DND-41 (cell line): Measurements from ENCODE around the gene STEAP1B.
"Not testable (repeated sequence)": the region's sequence is repeated elsewhere in the genome, so short reads cannot be mapped to it uniquely, and the experiment has no call there.

Source experiments
- ATAC-seq: fragments of 200-7000 bp; cut with Tn5 transposase; 3 replicates; pipeline ENCODE4 v1.9.1; 2021; ENCODE audit warnings: low read depth; ENCODE audit not compliant: insufficient read depth
- DNase-seq: peaks from one replicate; pipeline ENCODE4 v3.0.0-alpha.2; 2020
- H2AFZ ChIP-seq: 2 replicates; pipeline ENCODE4 v1.6.0; 2012; ENCODE audit warnings: low read depth, low read length
- H3K27ac ChIP-seq: 2 replicates; pipeline ENCODE4 v1.5.1; 2012; ENCODE audit warnings: low read length, inconsistent platforms
- H3K27me3 ChIP-seq: fragments of 200-600 bp; sonication (generic); 2 replicates; pipeline ENCODE4 v1.6.0; 2012; ENCODE audit warnings: low read length, mild to moderate bottlenecking, inconsistent platforms; ENCODE audit not compliant: insufficient read depth, poor library complexity
- H3K36me3 ChIP-seq: 2 replicates; pipeline ENCODE4 v1.5.1; 2012; ENCODE audit warnings: low read length, inconsistent platforms; ENCODE audit not compliant: insufficient read depth
- H3K4me1 ChIP-seq: 2 replicates; pipeline ENCODE4 v1.5.1; 2012; ENCODE audit warnings: mild to moderate bottlenecking, low read length; ENCODE audit not compliant: insufficient read depth
- H3K4me2 ChIP-seq: 2 replicates; pipeline ENCODE4 v1.6.0; 2012; ENCODE audit warnings: mild to moderate bottlenecking, moderate library complexity, low read length, inconsistent platforms; ENCODE audit not compliant: insufficient read depth
- H3K4me3 ChIP-seq, 2 experiments: fragments of 200-600 bp in 1 of 2; shearing (Covaris generic) in 1 of 2; 2 replicates each; pipeline ENCODE4 v1.5.1; 2012 to 2016; ENCODE audit warnings: inconsistent platforms in 2 of 2, low read length in 2 of 2, mild to moderate bottlenecking in 2 of 2, low read depth in 1 of 2, moderate library complexity in 1 of 2
- H3K79me2 ChIP-seq: 2 replicates; pipeline ENCODE4 v1.6.0; 2012; ENCODE audit warnings: low read length, inconsistent platforms; ENCODE audit not compliant: insufficient read depth
- H3K9ac ChIP-seq: 2 replicates; pipeline ENCODE4 v1.6.0; 2012; ENCODE audit warnings: low read depth, mild to moderate bottlenecking, inconsistent platforms, low read length, moderate library complexity
- H3K9me3 ChIP-seq: 2 replicates; pipeline ENCODE4 v1.5.1; 2012; ENCODE audit warnings: low read length, moderate library complexity, mild to moderate bottlenecking, inconsistent platforms; ENCODE audit not compliant: insufficient read depth, severe bottlenecking
- H4K20me1 ChIP-seq: 2 replicates; pipeline ENCODE4 v1.6.0; 2012; ENCODE audit warnings: low read length; ENCODE audit not compliant: insufficient read depth
- EZH2 ChIP-seq: IDR thresholded peaks from 3 replicates; pipeline ENCODE4 v1.6.1; 2012; ENCODE audit warnings: borderline replicate concordance, low read depth, mild to moderate bottlenecking, moderate library complexity, low read length, inconsistent platforms; ENCODE audit not compliant: severe bottlenecking
- TF ChIP-seq, protein P1 (sequence below): IDR thresholded peaks from 2 replicates; pipeline ENCODE4 v1.5.1; 2012; ENCODE audit warnings: borderline replicate concordance, low read length, moderate library complexity, mild to moderate bottlenecking; ENCODE audit not compliant: poor library complexity, severe bottlenecking; ENCODE audit errors: extremely low read depth

Gene STEAP1B

DNA sequence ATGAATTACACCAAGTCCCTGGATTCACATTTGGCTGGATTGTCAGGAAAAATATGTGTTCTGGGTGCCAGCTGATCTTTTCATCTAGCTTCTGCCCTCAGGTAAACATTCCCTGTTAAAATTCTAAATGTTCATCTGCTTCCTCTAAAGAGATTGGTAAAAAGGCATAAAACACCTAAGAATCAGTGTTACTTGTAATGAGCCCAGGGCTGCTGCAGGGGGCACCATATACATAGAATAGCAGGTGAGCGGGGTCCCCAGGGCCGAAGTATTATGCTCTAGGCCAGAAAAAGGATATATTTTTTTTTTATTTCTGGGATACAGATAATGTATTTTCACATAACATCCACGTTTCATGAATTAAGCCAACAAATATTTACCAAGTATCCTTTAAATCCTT, 4.5 kb upstream of the STEAP1B start:
- H3K27ac ChIP-seq, H3K79me2 ChIP-seq, H4K20me1 ChIP-seq, H3K36me3 ChIP-seq, H3K4me1 ChIP-seq, H3K9ac ChIP-seq, H3K9me3 ChIP-seq, H3K27me3 ChIP-seq, H2AFZ ChIP-seq, H3K4me3 ChIP-seq, DNase-seq, H3K4me2 ChIP-seq: not testable (repeated sequence)
- ATAC-seq: peak; percentile 62; the same call in 1 of the 3 replicates
- TF ChIP-seq, protein P1, sequence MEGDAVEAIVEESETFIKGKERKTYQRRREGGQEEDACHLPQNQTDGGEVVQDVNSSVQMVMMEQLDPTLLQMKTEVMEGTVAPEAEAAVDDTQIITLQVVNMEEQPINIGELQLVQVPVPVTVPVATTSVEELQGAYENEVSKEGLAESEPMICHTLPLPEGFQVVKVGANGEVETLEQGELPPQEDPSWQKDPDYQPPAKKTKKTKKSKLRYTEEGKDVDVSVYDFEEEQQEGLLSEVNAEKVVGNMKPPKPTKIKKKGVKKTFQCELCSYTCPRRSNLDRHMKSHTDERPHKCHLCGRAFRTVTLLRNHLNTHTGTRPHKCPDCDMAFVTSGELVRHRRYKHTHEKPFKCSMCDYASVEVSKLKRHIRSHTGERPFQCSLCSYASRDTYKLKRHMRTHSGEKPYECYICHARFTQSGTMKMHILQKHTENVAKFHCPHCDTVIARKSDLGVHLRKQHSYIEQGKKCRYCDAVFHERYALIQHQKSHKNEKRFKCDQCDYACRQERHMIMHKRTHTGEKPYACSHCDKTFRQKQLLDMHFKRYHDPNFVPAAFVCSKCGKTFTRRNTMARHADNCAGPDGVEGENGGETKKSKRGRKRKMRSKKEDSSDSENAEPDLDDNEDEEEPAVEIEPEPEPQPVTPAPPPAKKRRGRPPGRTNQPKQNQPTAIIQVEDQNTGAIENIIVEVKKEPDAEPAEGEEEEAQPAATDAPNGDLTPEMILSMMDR: peak; percentile 36

DNA sequence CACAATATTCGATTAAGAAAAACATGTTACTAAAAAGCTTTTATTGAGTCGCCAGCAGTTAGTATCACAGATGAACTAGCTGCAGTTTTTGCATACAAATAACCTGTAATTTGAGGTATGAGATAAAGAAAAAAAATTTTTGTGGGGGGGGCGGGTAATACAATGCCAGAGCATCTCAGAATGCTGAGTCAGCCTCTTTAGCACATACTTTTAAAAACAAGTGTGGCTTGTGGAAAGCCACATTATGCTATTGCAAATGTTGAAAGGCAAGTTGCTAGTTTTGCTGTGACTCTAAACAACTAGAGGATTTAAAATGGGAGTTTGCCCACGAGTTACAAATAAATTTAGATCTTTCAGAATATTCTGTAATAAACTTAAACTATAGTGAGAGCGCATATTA, 2.1 kb upstream of the STEAP1B start:
- not testable (repeated sequence) for H3K27me3 ChIP-seq, H4K20me1 ChIP-seq, H3K9ac ChIP-seq, ATAC-seq, H3K27ac ChIP-seq, H3K36me3 ChIP-seq, H3K9me3 ChIP-seq, H3K4me1 ChIP-seq, H3K4me3 ChIP-seq, DNase-seq, H3K79me2 ChIP-seq, H3K4me2 ChIP-seq, H2AFZ ChIP-seq

DNA sequence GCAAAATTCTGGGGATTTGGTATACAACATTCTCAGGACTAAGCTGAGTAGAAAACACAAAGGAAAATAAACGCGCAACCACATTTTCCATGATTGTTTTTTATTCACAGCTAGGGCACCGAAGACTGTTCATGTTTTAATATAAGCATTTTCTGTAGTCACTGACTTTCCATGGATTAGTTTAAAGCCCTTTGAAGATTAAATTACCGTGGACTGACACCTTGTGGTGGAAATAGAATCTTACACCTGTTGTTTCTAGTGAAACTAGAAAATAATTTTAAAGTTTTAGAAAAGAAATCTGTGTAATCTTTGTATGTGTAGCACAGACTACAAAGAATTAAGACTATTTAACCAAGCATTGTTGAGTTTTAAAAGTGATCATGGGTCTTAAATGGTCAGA, 1.3 kb upstream of the STEAP1B start:
- H3K4me1 ChIP-seq, H3K27ac ChIP-seq, H3K9ac ChIP-seq, H3K36me3 ChIP-seq, H2AFZ ChIP-seq, H3K4me3 ChIP-seq, H3K79me2 ChIP-seq, DNase-seq, H3K4me2 ChIP-seq, H3K9me3 ChIP-seq, H3K27me3 ChIP-seq, H4K20me1 ChIP-seq: not testable (repeated sequence)
- TF ChIP-seq, protein P1: peak; percentile 61
- peak; percentile 70; the same call in 2 of the 3 replicates for ATAC-seq

DNA sequence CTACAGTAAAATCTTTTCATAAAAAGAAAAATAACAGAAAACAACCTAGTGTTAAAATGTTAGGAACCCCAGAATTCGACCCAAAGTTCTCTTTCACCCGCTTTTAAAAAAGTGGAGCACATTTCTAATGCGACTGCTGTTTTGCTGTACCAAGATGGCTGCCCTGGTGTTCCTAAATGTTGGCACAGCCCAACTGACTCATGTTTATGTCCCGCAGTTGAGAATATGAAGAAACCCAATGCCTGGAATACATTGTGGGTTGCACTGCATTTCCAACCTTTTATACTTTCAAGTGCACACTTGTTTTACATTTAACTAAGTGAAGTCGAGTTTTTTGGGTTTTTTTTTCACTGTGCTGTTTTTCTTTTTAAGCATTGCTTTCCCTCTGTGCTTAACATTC, 944 bp downstream of the STEAP1B start:
- Histone ChIP-seq H3K27ac (no peak overlapping the region), H3K4me3 (no peak overlapping the region), H3K9me3 (no peaks in the 10 kb centered on the region), H3K27me3 (no peaks in the 10 kb centered on the region), H3K4me2 (no peak overlapping the region), H4K20me1 (no peaks in the 10 kb centered on the region), H2AFZ (no peak overlapping the region), H3K36me3 (no peaks in the 10 kb centered on the region), H3K4me1 (no peaks in the 10 kb centered on the region), H3K9ac (no peak overlapping the region), H3K79me2 (no peaks in the 10 kb centered on the region)
- no peak for ATAC-seq
- no peak for TF ChIP-seq EZH2
- TF ChIP-seq, protein P1: no peak
- no peak for DNase-seq

DNA sequence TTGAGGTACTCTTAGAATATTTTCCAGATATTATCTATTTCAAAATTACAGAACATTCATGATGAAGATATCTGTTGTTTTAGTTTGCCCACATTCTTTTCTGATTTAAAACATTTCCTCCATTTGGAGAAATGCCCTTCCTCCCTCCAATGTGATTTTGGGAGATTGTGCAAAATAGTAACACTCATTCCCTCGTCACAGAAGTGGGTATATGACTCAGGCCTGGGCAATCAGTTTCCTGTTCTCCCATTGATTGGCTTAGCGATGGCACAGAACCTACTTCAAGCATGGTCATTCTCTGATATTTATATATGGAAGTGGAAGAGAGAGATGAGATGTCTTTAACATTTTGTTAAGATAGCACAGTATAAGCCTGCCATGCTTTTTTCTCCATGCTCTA, 3.1 kb downstream of the STEAP1B start:
- H3K79me2 ChIP-seq, H3K36me3 ChIP-seq, H3K27ac ChIP-seq, H3K27me3 ChIP-seq, H3K4me3 ChIP-seq, H4K20me1 ChIP-seq, H3K4me2 ChIP-seq, H3K9me3 ChIP-seq, H3K9ac ChIP-seq, ATAC-seq, H2AFZ ChIP-seq, DNase-seq, H3K4me1 ChIP-seq: not testable (repeated sequence)

DNA sequence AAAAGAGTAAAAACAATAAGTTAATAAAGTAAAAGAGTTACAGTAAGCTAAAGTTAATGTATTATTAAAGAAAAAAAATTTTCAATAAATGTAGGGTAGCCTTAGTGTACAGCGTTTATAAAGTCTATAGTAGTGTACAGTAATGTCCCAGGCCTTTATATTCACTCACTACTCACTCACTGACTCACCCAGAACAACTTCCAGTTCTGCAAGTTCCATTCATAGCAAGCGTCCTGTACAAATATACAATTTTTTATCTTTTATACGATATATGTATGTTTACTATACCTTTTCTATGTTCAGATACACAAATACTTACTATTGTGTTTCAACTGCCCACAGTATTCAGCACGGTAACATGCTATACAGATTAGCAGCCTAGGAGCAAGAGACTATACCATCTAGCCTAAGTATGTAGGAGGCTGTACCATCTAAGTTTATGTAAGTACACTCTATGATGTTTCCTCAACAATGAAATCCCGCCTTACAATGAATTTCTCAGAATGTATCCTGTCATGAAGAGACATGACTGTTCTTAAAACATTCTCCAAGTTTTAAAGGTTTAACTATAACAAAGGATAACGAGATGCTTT, 3.6 kb downstream of the STEAP1B start:
- not testable (repeated sequence) for H3K4me2 ChIP-seq, H3K27me3 ChIP-seq, DNase-seq, H3K4me1 ChIP-seq, ATAC-seq, H3K79me2 ChIP-seq, H3K27ac ChIP-seq, H4K20me1 ChIP-seq, H3K9ac ChIP-seq, H3K4me3 ChIP-seq, H2AFZ ChIP-seq, H3K36me3 ChIP-seq, H3K9me3 ChIP-seq
